A549 (cell line): ENCODE data around the gene CERK. TPM values are rescaled to one million over a fixed set of nuclear protein-coding genes. Genes with fewer than 3 reads are reported as not detected.

Experiments used
- ATAC-seq, 2 experiments: fragments of 200-7000 bp in 1 of 2; fragments of >200 bp in 1 of 2; cut with Nextera tagmentation in 1 of 2; cut with Tn5 transposase in 1 of 2; 3 replicates each; pipeline versions ENCODE4 v1.8.0 to v1.9.1; 2018 to 2020; ENCODE audit warnings: mild to moderate bottlenecking in 1 of 2, moderate library complexity in 1 of 2
- CTCF ChIA-PET: fragments of 300-600 bp; sonication (Branson Sonifier 250); formaldehyde crosslinking; extraction: SDS; loops from one replicate; lab custom pipeline; 2021; ENCODE audit warnings: antibody characterized with exemption, inconsistent platforms; lab: Yijun Ruan, JAX
- POLR2A ChIA-PET: fragments of 350-600 bp; formaldehyde crosslinking; extraction: SDS; loops from one replicate; lab custom pipeline; 2021; ENCODE audit warnings: antibody characterized with exemption, inconsistent platforms; lab: Yijun Ruan, JAX
- DNase-seq, 2 experiments: peaks; one replicate each; pipeline versions ENCODE4 v3.0.0 to v3.0.0-alpha.2; 2011 to 2016; ENCODE audit warnings: low read depth in 1 of 2, low spot score in 1 of 2
- FAIRE-seq: peaks from 2 replicates; lab custom pipeline; 2011; peaks lifted over from hg19 to GRCh38; lab: Jason Lieb, UNC
- H3K27ac ChIP-seq, 2 experiments: fragments of >200 bp; sonication (Bioruptor Twin); formaldehyde crosslinking; 3 replicates each; pipeline ENCODE4 v1.5.1; 2016 to 2017
- H3K4me1 ChIP-seq: fragments of >200 bp; sonication (Bioruptor Twin); formaldehyde crosslinking; 3 replicates; pipeline ENCODE4 v1.6.1; 2016
- H3K4me2 ChIP-seq: fragments of >200 bp; sonication (Bioruptor Twin); formaldehyde crosslinking; 3 replicates; pipeline ENCODE4 v1.6.1; 2016
- H3K4me3 ChIP-seq: fragments of >200 bp; sonication (Bioruptor Twin); formaldehyde crosslinking; 3 replicates; pipeline ENCODE4 v1.5.1; 2016
- H3K9me3 ChIP-seq: fragments of >200 bp; sonication (Bioruptor Twin); formaldehyde crosslinking; 3 replicates; pipeline ENCODE4 v1.6.1; 2016
- CEBPB ChIP-seq, 2 experiments: fragments of >200 bp in 1 of 2; sonication (Bioruptor Twin) in 1 of 2; formaldehyde crosslinking in 1 of 2; IDR thresholded peaks; 2 replicates each; pipeline ENCODE4 v1.6.1; 2012 to 2016
- CTCF ChIP-seq: fragments of >200 bp; sonication (Bioruptor Twin); formaldehyde crosslinking; IDR thresholded peaks from 3 replicates; pipeline ENCODE4 v1.5.1; 2016
- EHF ChIP-seq: fragments of 250-450 bp; sonication (Bioruptor Pico); IDR thresholded peaks from 2 replicates; pipeline ENCODE4 v1.5.0; 2020; ENCODE audit warnings: mild to moderate bottlenecking
- FOSB ChIP-seq: fragments of 250-450 bp; sonication (Bioruptor Pico); IDR thresholded peaks from 2 replicates; pipeline ENCODE4 v1.5.0; 2020; ENCODE audit warnings: mild to moderate bottlenecking, moderate library complexity
- HDAC2 ChIP-seq: fragments of 200-600 bp; sonication (generic); IDR thresholded peaks from 2 replicates; pipeline ENCODE4 v1.6.1; 2016
- HOXA7 ChIP-seq: fragments of 250-450 bp; sonication (Bioruptor Pico); IDR thresholded peaks from 2 replicates; pipeline ENCODE4 v1.5.0; 2020; ENCODE audit warnings: mild to moderate bottlenecking, moderate library complexity
- JUN ChIP-seq, 2 experiments: fragments of >200 bp; sonication (Bioruptor Twin); formaldehyde crosslinking; IDR thresholded peaks; 2 replicates in 1 of 2; 3 replicates in 1 of 2; pipeline ENCODE4 v1.6.1; 2016 to 2017
- JUNB ChIP-seq: fragments of >200 bp; sonication (Bioruptor Twin); formaldehyde crosslinking; IDR thresholded peaks from 2 replicates; pipeline ENCODE4 v1.6.1; 2016
- KDM5A ChIP-seq: fragments of 200-600 bp; sonication (generic); IDR thresholded peaks from 2 replicates; pipeline ENCODE4 v1.6.1; 2016; ENCODE audit warnings: antibody characterized with exemption, mild to moderate bottlenecking
- MAZ ChIP-seq: fragments of 150-350 bp; IDR thresholded peaks from 2 replicates; pipeline ENCODE4 v1.6.1; 2014; ENCODE audit warnings: antibody characterized with exemption, low read depth, low read length, borderline replicate concordance
- POLR2A ChIP-seq: IDR thresholded peaks from 2 replicates; pipeline ENCODE4 v1.6.1; 2012; ENCODE audit warnings: mild to moderate bottlenecking, low read length
- POLR2AphosphoS2 ChIP-seq: conservative IDR thresholded peaks from 2 replicates; pipeline ENCODE4 v1.6.1; 2012; ENCODE audit warnings: low read length, improper control_type of control experiment, inconsistent platforms
- RCOR1 ChIP-seq: fragments of 150-350 bp; IDR thresholded peaks from 2 replicates; pipeline ENCODE4 v1.6.1; 2014; ENCODE audit warnings: antibody characterized with exemption, low read length, low read depth
- RNF2 ChIP-seq: fragments of 200-600 bp; sonication (generic); IDR thresholded peaks from 2 replicates; pipeline ENCODE4 v1.6.1; 2016; ENCODE audit warnings: low read depth, mild to moderate bottlenecking, antibody characterized with exemption, moderate library complexity, borderline replicate concordance
- SMC3 ChIP-seq: fragments of >200 bp; sonication (Bioruptor Twin); formaldehyde crosslinking; IDR thresholded peaks from 3 replicates; pipeline ENCODE4 v1.6.1; 2018; ENCODE audit warnings: inconsistent platforms
- SREBF2 ChIP-seq: fragments of 450-650 bp; IDR thresholded peaks from 2 replicates; pipeline ENCODE4 v1.6.1; 2014; ENCODE audit warnings: mild to moderate bottlenecking, moderate library complexity
- USF2 ChIP-seq: fragments of 450-650 bp; IDR thresholded peaks from 2 replicates; pipeline ENCODE4 v1.6.1; 2014; ENCODE audit warnings: antibody characterized with exemption
- ZC3H11A ChIP-seq: fragments of 450-650 bp; IDR thresholded peaks from 2 replicates; pipeline ENCODE4 v1.6.1; 2014; ENCODE audit warnings: antibody characterized with exemption, mild to moderate bottlenecking
- ZSCAN20 ChIP-seq: fragments of 250-450 bp; sonication (Bioruptor Pico); IDR thresholded peaks from 2 replicates; pipeline ENCODE4 v1.8.0; 2022; ENCODE audit warnings: mild to moderate bottlenecking, moderate library complexity
- WGBS: methylation state at CpG from one replicate; pipeline ENCODE4 v1.1.6; 2017; ENCODE audit errors: missing lambda C conversion rate; 5-methylcytosine and 5-hydroxymethylcytosine counted together
- polyA plus RNA-seq, 4 experiments: library from polyadenylated mRNA; depleted of rRNA in 3 of 4; stranded (reverse); fragments of >200 nt; fragmentation: RNase III in 1 of 4; extraction: RNeasy Plus Mini Kit Qiagen cat#74134 plus additional on column Dnase treatment in 1 of 4; gene quantifications; 2 replicates in 3 of 4; 3 replicates in 1 of 4; pipeline ENCODE4 v1.2.3, GENCODE V29; 2011 to 2017
- TF ChIP-seq, protein P1 (sequence below): fragments of >200 bp; sonication (Bioruptor Twin); formaldehyde crosslinking; IDR thresholded peaks from 3 replicates; pipeline ENCODE4 v1.6.1; 2016
- TF ChIP-seq, protein P2 (sequence below): IDR thresholded peaks from 2 replicates; pipeline ENCODE4 v1.6.1; 2012

Gene CERK
- polyA plus RNA-seq, 2 of the 4 experiments (the other 2 are of a cell fraction): 13.1 to 15.6 TPM

DNA sequence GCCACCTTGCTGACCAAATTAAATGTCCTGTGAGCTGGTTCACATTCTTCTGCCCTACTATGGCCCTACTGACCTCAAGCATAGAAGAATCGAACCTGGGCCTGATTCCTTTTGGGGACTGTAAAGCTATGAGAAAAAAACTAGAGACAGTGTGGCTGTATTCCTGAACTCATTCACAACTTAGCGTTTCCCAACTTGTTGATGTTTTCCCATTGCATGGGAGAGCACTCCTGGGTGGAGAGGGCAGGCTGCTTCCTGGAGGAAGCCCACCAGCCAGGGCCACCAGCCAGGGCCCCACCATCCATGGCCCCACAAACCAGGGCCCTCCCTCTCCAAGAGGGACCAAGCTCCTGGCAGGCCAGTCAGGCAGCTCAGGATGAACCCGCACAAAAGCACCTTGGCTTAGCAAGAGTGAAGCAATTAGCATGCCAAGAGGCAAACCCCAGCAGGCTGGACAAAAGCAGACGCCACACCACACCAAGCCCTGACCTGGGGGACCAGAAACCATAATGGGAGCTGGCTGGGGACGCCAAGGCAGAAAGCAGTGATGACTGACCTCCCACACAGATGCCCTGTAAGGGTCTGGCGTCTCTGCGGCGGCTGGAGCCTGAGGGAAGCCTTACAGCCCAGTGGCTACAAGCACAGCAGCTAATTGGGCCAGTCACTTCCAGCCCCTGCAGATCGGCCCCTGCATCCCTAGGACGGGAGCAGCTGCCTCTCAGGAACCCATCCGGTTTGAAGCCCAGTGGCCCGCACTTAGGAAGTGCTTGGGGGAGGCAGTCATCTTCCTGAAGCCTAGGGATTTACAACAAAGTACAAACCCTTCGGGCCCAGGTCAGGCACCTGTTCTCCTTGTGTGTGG is 2.1 kb downstream of the CERK start:
- CTCF ChIA-PET: interaction anchor here (0.8 to 2.0 kb wide), 5 partner anchors 11 to 730 kb away, joined by 3 to 10 read pairs (median 3); partner anchors contain the start of gene TBC1D22A
- Histone ChIP-seq H3K27ac (no peak overlapping the region), H3K4me3 (no peak overlapping the region), H3K4me1 (peaks cover 21% of the 10 kb centered on the region), H3K4me2 (peak overlapping the region; percentile 81; the same call in 2 of the 3 replicates), H3K9me3 (no peaks in the 10 kb centered on the region)
- TF ChIP-seq USF2 (no peak), ZSCAN20 (CRISPR knock-in tag) (no peak), POLR2A (no peak), RNF2 (no peak), KDM5A (no peak)
- ATAC-seq (no peak), DNase-seq (no peak), FAIRE-seq (no peak)
- POLR2A ChIA-PET: no interaction called here
- WGBS: 90% methylated on average over 8 of the region's 13 CpGs

- POLR2A ChIA-PET: interaction anchor here (0.5 kb wide), 1 partner anchor 483 kb away, joined by 5 read pairs; no protein-coding TSS in a partner anchor
- ATAC-seq (no peak), DNase-seq (no peak)
- H3K9me3 ChIP-seq: no peaks in the 10 kb centered on the region
- no peak for TF ChIP-seq POLR2AphosphoS2
- TF ChIP-seq, protein P1, sequence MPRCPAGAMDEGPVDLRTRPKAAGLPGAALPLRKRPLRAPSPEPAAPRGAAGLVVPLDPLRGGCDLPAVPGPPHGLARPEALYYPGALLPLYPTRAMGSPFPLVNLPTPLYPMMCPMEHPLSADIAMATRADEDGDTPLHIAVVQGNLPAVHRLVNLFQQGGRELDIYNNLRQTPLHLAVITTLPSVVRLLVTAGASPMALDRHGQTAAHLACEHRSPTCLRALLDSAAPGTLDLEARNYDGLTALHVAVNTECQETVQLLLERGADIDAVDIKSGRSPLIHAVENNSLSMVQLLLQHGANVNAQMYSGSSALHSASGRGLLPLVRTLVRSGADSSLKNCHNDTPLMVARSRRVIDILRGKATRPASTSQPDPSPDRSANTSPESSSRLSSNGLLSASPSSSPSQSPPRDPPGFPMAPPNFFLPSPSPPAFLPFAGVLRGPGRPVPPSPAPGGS: no peak
- TF ChIP-seq EHF (CRISPR knock-in tag): no peak
- TF ChIP-seq JUN (IDR thresholded peaks at IDR 0.05): no peak
- TF ChIP-seq MAZ: no peak
- no peak for TF ChIP-seq ZC3H11A
- no peak for TF ChIP-seq RCOR1
- no peak for TF ChIP-seq SMC3
- no peak for TF ChIP-seq SREBF2
- no peak for TF ChIP-seq FOSB
- TF ChIP-seq JUNB: no peak
- no peak for TF ChIP-seq CEBPB (IDR thresholded peaks at IDR 0.05)
- TF ChIP-seq CTCF: no peak
- no peak for TF ChIP-seq ZSCAN20 (CRISPR knock-in tag)
- no peak for TF ChIP-seq HOXA7 (CRISPR knock-in tag)
- TF ChIP-seq, protein P2, sequence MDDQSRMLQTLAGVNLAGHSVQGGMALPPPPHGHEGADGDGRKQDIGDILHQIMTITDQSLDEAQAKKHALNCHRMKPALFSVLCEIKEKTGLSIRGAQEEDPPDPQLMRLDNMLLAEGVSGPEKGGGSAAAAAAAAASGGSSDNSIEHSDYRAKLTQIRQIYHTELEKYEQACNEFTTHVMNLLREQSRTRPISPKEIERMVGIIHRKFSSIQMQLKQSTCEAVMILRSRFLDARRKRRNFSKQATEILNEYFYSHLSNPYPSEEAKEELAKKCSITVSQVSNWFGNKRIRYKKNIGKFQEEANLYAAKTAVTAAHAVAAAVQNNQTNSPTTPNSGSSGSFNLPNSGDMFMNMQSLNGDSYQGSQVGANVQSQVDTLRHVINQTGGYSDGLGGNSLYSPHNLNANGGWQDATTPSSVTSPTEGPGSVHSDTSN: no peak
- TF ChIP-seq HDAC2: no peak
- TF ChIP-seq, all 56 proteins: peak for 0
- FAIRE-seq: no peak
- 76% methylated on average over 12 of the region's 12 CpGs for WGBS
- Histone ChIP-seq H3K4me1 (peaks cover 19% of the 10 kb centered on the region), H3K4me3 (no peak overlapping the region), H3K4me2 (no peak overlapping the region), H3K27ac (no peak overlapping the region)
- CTCF ChIA-PET: interaction anchor here (1.2 to 2.0 kb wide), 3 partner anchors 24 to 171 kb away, joined by 3 to 10 read pairs (median 5); partner anchors contain the start of gene TBC1D22A
These were observed 3.1 kb downstream of the CERK start for GRCh38 chr22:46734830-46735453.
